ENCODE results near the gene SYT7. TPM values are rescaled to one million over a fixed set of nuclear protein-coding genes. Genes with fewer than 3 reads are reported as not detected.

The SYT7 gene
- total and polyA plus RNA-seq, 8 donors: 4.3 to 59.4 (median 12.5) TPM

DNA sequence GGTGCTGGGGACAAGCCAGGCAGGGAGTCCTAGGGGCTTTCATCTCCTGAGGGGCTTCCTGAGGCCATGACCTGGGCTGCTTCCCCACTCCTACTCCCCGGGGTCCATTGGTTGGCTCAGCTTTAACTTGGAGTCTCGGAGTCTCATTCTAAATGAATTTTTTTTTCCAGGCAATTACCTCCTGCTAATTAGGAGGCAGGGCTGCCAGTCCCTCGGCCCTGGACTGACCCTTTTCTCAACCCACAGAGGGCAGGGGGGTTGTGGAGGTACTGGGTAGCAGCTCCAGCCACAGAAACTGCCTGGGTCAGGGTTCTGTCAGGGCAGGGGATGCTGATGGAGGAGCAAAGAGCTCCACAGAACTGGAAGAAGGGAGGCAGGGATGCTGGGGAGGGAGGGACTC is 11.9 kb downstream of the SYT7 start:
- Histone ChIP-seq H3K4me3 (no peak overlapping the region), H3K27ac (no peak overlapping the region), H3K36me3 (no peaks in the 10 kb centered on the region), H3K4me1 (no peaks in the 10 kb centered on the region), H3K9me3 (no peaks in the 10 kb centered on the region), H3K27me3 (peaks cover 0 to 6% (median 0%) of the 10 kb centered on the region in 4 donors)
- FAIRE-seq (no peak), DNase-seq (peak in 1 of 6 donors; percentile 27), ATAC-seq (no peak)
- WGBS, 2 donors: 33 to 36% methylated on average over 3 of the region's 3 CpGs
- intact Hi-C loops (cut with DNase I): no loop called here
- TF ChIP-seq CTCF (IDR thresholded peaks at IDR 0.05): no peak

- no peak for FAIRE-seq
- intact Hi-C loops (cut with DNase I): no loop called here
- peak in 3 of 4 donors; percentile 17 to 23 (median 20) for TF ChIP-seq CTCF (IDR thresholded peaks at IDR 0.05)
These were observed 13.4 kb downstream of the SYT7 start for GRCh38 chr11:61567286-61568061.

GRCh38 chr11:61564936-61565696 is 15.8 kb downstream of the SYT7 start:
- no peaks in the 10 kb centered on the region for H3K9me3 ChIP-seq
- ATAC-seq: no peak
- H3K4me1 ChIP-seq: no peaks in the 10 kb centered on the region
- FAIRE-seq: no peak
- intact Hi-C loops (cut with DNase I): no loop called here
- no peak overlapping the region for H3K27ac ChIP-seq
- no peak for TF ChIP-seq CTCF (IDR thresholded peaks at IDR 0.05)
- H3K27me3 ChIP-seq: peaks cover 0 to 6% (median 0%) of the 10 kb centered on the region in 4 donors
- no peak overlapping the region for H3K4me3 ChIP-seq
- 44 to 53% methylated on average over 8 of the region's 8 CpGs for WGBS, 2 donors
- DNase-seq: peak in 2 of 6 donors; percentile 4 to 17
- no peaks in the 10 kb centered on the region for H3K36me3 ChIP-seq

More at GRCh38 chr11:61567286-61568061, 13.4 kb downstream of the SYT7 start:
- DNase-seq (peak; percentile 61 to 91 (median 83)), ATAC-seq (peak; percentile 80 to 98 (median 84))
- Histone ChIP-seq H3K36me3 (no peaks in the 10 kb centered on the region), H3K27me3 (peaks cover 0 to 6% (median 0%) of the 10 kb centered on the region in 4 donors), H3K4me3 (no peak overlapping the region), H3K9me3 (no peaks in the 10 kb centered on the region), H3K4me1 (no peaks in the 10 kb centered on the region), H3K27ac (no peak overlapping the region)
- WGBS, 2 donors: 4% methylated on average over 40 to 46 of the region's 46 CpGs

GRCh38 chr11:61560751-61561150 is 20.1 kb downstream of the SYT7 start:
- intact Hi-C loops (cut with DNase I): no loop called here
- no peak overlapping the region for H3K4me3 ChIP-seq
- no peak for ATAC-seq
- no peaks in the 10 kb centered on the region for H3K27me3 ChIP-seq
- no peak for TF ChIP-seq CTCF (IDR thresholded peaks at IDR 0.05)
- WGBS, 2 donors: 63 to 73% methylated on average over 6 of the region's 6 CpGs
- no peak for FAIRE-seq
- H3K9me3 ChIP-seq: no peaks in the 10 kb centered on the region
- H3K4me1 ChIP-seq: no peaks in the 10 kb centered on the region
- no peak overlapping the region for H3K27ac ChIP-seq
- no peaks in the 10 kb centered on the region for H3K36me3 ChIP-seq
- DNase-seq: peak in 1 of 6 donors; percentile 18
